Small intestine (tissue), 7 donors: ENCODE measurements around the gene RAB4B. TPM values are rescaled to one million over a fixed set of nuclear protein-coding genes. Genes with fewer than 3 reads are reported as not detected.

Experiments used
- DNase-seq, 2 donors: peaks; one replicate each; pipeline versions ENCODE4 v3.0.0 to v3.0.0-alpha.2; 2013
- FAIRE-seq: peaks from 2 replicates; lab custom pipeline; 2012; peaks lifted over from hg19 to GRCh38; lab: Jason Lieb, UNC
- H3K27ac ChIP-seq, 3 donors: one replicate each; pipeline ENCODE4 v1.5.1; 2013; ENCODE audit warnings: low read length in 2 of 3, mild to moderate bottlenecking in 2 of 3, control low read depth in 1 of 3, inconsistent platforms in 1 of 3, low read depth in 1 of 3, moderate library complexity in 1 of 3
- H3K27me3 ChIP-seq, 3 donors: one replicate each; pipeline ENCODE4 v1.6.1; 2013; ENCODE audit warnings: low read length in 3 of 3, inconsistent platforms in 1 of 3; ENCODE audit not compliant: control insufficient read depth in 3 of 3, insufficient read depth in 3 of 3
- H3K36me3 ChIP-seq, 3 donors: one replicate each; pipeline ENCODE4 v1.6.1; 2013; ENCODE audit warnings: low read length in 3 of 3, inconsistent platforms in 1 of 3, low read depth in 1 of 3, mild to moderate bottlenecking in 1 of 3, moderate library complexity in 1 of 3; ENCODE audit not compliant: control insufficient read depth in 3 of 3, insufficient read depth in 2 of 3
- H3K4me1 ChIP-seq, 3 donors: one replicate each; pipeline ENCODE4 v1.6.1; 2013; ENCODE audit warnings: low read length in 2 of 3, inconsistent platforms in 1 of 3, low read depth in 1 of 3, mild to moderate bottlenecking in 1 of 3, moderate library complexity in 1 of 3; ENCODE audit not compliant: control insufficient read depth in 3 of 3, insufficient read depth in 2 of 3
- H3K4me3 ChIP-seq, 3 donors: one replicate each; pipeline ENCODE4 v1.5.1; 2013; ENCODE audit warnings: low read length in 3 of 3, control low read depth in 1 of 3, inconsistent platforms in 1 of 3, low read depth in 1 of 3, mild to moderate bottlenecking in 1 of 3, moderate library complexity in 1 of 3
- H3K9me3 ChIP-seq, 2 donors: one replicate each; pipeline ENCODE4 v1.6.1; 2013; ENCODE audit warnings: low read depth in 1 of 2, low read length in 1 of 2; ENCODE audit not compliant: control insufficient read depth in 2 of 2, insufficient read depth in 1 of 2
- WGBS, 3 donors: extraction: QIAGEN DNeasy Blood & Tissue Kit; methylation state at CpG; one replicate each; pipeline ENCODE4 v1.1.7; 2013; 5-methylcytosine and 5-hydroxymethylcytosine counted together
- polyA plus RNA-seq, 4 donors: library from polyadenylated mRNA; stranded (reverse) in 3 of 4; unstranded in 1 of 4; fragments of 200-250 nt in 3 of 4; fragments of 120-200 nt in 1 of 4; gene quantifications; one replicate each; pipeline versions ENCODE4 v1.2.1 to v1.2.3, GENCODE V29; 2013
- donor health status: healthy with polysubstance abuse.
- donor health status: control.
- donor health status: control.
- donor health status: Bipolar disorder and iron deficiency.
- donor health status: healthy.

RAB4B gene
- polyA plus RNA-seq, 4 donors: 20.1 to 48.1 (median 43.1) TPM

DNA sequence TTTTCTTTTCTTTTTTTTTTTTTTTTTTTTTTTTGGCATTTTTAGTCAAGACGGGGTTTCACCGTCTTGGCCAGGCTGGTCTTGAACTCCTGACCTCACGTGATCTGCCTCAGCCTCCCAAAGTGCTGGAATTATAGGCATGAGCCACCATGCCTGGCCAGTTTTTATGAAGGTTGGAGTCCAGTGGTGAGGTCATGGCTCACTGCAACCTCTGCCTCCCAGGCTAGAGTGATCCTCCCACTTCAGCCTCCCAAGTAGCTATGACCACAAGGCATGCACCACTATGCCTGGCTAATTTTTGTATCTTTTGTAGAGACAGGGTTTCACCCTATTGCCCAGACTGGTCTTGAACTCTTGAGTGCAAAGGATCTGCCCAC is 22.8 kb upstream of the RAB4B start:
- no peak for DNase-seq
- H3K4me3 ChIP-seq: no peak overlapping the region
- H3K9me3 ChIP-seq: no peaks in the 10 kb centered on the region
- peaks cover 0 to 19% (median 11%) of the 10 kb centered on the region in 3 donors for H3K4me1 ChIP-seq
- WGBS, 3 donors: 59 to 66% (median 65%) methylated on average over 3 of the region's 3 CpGs
- H3K36me3 ChIP-seq: peaks cover 7 to 65% (median 16%) of the 10 kb centered on the region in 3 donors
- no peaks in the 10 kb centered on the region for H3K27me3 ChIP-seq
- H3K27ac ChIP-seq: peak overlapping the region; percentile 40 to 94 (median 83)
- no peak for FAIRE-seq

DNA sequence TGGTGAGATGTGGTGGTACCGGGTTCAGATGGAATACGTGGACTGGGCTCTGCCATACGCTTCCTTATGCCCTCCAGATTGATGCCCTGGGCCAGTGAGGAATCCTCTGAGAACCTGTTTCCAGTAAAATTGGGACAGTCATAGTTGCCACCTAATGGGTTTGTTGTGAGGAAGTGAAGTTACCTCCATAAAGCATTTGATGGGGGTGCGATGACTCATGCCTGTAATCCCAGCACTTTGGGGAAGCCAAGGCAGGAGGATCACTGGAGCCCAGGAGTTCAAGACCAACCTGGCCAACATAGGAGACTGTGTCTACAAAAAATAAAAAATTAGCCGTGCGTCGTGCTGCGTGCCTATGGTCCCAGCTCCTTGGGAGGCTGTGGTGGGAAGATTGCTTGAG is 22.3 kb upstream of the RAB4B start:
- WGBS, 3 donors: 95% methylated on average over 8 of the region's 8 CpGs
- Histone ChIP-seq H3K27me3 (no peaks in the 10 kb centered on the region), H3K4me1 (peaks cover 0 to 19% (median 11%) of the 10 kb centered on the region in 3 donors), H3K4me3 (no peak overlapping the region), H3K27ac (peak overlapping the region in 1 of 3 donors; percentile 19), H3K36me3 (peaks cover 7 to 70% (median 20%) of the 10 kb centered on the region in 3 donors), H3K9me3 (no peaks in the 10 kb centered on the region)
- DNase-seq (no peak), FAIRE-seq (no peak)

DNA sequence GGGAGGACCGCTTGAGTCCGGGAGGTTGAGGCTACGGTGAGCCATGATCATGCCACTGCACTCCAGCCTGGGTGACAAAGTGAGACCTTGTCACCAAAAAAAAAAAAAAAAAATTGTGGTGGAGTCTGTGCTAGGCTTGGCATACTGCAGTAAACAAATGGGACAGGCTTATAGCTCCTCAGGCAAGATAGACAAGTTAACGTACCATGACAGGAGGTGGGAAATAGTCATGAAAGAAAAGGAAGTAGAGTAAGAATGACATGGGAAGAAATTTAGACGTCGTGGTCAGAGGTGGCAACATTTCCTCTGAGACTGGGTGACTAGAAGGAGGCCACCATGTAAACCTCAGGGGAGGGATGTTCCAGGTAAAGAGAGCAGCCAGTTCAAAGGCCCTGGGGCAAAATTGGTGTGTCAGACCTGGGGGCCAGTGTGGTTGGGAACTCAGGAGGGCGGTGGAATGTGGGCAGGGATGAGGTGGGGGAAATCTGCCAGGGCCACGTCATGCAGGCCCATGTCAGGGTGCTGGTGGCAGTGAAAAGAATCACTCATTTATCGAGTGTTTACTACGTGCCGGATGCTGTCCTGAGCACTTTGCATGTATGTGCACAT is 21.4 kb upstream of the RAB4B start:
- Histone ChIP-seq H3K4me1 (peaks cover 0 to 19% (median 11%) of the 10 kb centered on the region in 3 donors), H3K4me3 (no peak overlapping the region), H3K36me3 (peaks cover 11 to 76% (median 26%) of the 10 kb centered on the region in 3 donors), H3K9me3 (no peaks in the 10 kb centered on the region), H3K27ac (peak overlapping the region in 1 of 3 donors; percentile 12), H3K27me3 (no peaks in the 10 kb centered on the region)
- 62 to 76% (median 72%) methylated on average over 10 to 11 of the region's 11 CpGs for WGBS, 3 donors
- FAIRE-seq (no peak), DNase-seq (no peak)

DNA sequence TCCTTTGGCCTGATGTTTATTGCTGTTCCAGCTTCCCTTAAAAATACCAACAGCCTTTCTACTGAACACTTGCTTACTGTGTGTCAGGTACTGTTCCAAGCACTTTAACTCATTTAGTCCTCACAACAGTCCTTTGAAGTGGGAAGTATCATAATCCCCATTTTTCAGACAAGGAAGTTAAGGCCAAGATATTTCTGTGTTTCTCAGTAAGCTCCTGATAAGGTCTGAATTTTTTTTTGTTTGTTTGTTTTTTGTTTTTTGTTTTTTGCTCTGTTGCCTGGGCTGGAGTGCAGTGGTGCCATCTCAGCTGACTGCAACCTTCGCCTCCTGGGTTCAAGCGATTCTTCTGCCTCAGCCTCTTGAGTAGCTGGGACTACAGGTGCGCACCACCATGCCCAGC is 19.6 kb upstream of the RAB4B start:
- no peak overlapping the region for H3K4me3 ChIP-seq
- 95 to 98% (median 97%) methylated on average over 3 of the region's 3 CpGs for WGBS, 3 donors
- peaks cover 0 to 19% (median 11%) of the 10 kb centered on the region in 3 donors for H3K4me1 ChIP-seq
- H3K27ac ChIP-seq: no peak overlapping the region
- no peaks in the 10 kb centered on the region for H3K9me3 ChIP-seq
- no peak for DNase-seq
- no peaks in the 10 kb centered on the region for H3K27me3 ChIP-seq
- no peak for FAIRE-seq
- peaks cover 28 to 87% (median 35%) of the 10 kb centered on the region in 3 donors for H3K36me3 ChIP-seq

DNA sequence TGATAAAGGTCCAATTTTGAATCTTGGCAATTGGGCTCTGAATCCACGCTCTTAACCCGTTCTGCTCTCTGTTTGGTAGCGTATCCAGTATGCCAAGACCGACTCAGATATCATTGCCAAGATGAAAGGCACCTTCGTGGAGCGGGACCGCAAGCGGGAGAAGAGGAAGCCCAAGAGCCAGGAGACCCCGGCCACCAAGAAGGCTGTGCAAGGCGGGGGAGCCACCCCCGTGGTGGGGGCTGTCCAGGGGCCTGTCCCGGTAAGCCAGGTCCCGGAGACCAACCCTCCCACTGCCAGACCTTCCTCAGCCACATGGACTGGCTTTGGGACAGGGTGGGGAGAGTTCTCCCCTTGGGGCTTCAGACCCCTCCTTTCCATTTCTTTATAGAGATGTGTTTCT is 18.7 kb upstream of the RAB4B start:
- 90 to 97% (median 94%) methylated on average over 13 of the region's 13 CpGs for WGBS, 3 donors
- Histone ChIP-seq H3K27me3 (no peaks in the 10 kb centered on the region), H3K9me3 (no peaks in the 10 kb centered on the region), H3K4me1 (peaks cover 0 to 11% (median 11%) of the 10 kb centered on the region in 3 donors), H3K36me3 (peaks cover 36 to 89% (median 36%) of the 10 kb centered on the region in 3 donors), H3K4me3 (no peak overlapping the region), H3K27ac (no peak overlapping the region)
- FAIRE-seq: no peak
- no peak for DNase-seq

DNA sequence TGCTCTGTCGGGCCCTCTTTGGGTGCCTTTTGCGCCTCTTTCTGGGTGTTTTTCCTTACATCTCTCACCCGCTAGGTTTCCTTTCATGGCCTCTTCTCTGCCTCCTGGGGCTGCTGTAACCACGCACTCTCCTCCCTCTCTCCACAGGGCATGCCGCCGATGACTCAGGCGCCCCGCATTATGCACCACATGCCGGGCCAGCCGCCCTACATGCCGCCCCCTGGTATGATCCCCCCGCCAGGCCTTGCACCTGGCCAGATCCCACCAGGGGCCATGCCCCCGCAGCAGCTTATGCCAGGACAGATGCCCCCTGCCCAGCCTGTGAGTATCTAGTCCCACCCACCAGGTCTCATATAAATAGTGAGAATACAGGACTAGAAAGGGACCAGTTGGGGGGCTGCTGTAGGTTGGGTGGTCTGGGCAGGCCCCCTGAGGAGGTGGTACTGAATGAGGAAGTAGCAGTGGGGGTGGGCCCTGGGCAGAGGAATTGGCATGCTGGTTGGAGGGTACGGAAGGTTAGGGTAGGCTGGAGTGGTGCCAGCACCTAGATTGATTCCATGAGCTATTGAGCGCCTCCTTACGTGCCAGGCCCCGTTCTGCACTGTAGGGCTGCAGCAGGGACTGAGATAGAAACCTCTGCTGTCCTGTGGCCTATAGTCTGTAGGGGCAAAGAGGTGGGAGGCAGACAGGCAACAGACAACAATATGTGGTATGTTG is 15.1 kb upstream of the RAB4B start:
- no peaks in the 10 kb centered on the region for H3K4me1 ChIP-seq
- FAIRE-seq: no peak
- H3K4me3 ChIP-seq: no peak overlapping the region
- WGBS, 3 donors: 91 to 95% (median 91%) methylated on average over 17 of the region's 17 CpGs
- H3K9me3 ChIP-seq: no peaks in the 10 kb centered on the region
- no peaks in the 10 kb centered on the region for H3K27me3 ChIP-seq
- no peak overlapping the region for H3K27ac ChIP-seq
- no peak for DNase-seq
- peaks cover 41 to 91% (median 47%) of the 10 kb centered on the region in 3 donors for H3K36me3 ChIP-seq

DNA sequence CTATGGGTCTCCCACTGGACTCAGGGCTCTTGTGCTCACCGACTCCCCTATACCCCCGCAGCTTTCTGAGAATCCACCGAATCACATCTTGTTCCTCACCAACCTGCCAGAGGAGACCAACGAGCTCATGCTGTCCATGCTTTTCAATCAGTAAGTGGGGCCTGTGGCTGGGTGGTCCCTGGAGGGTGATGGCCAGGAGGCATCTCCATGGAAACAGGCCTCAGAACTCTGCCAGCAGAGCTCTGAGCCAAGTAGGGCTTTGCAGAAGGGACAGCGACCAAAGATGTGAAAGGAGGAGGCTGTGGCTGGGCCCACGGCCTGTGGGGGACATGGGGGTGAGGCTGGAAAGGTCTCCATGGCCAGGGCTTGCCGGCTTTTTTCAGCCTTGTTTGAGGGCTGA is 14.5 kb upstream of the RAB4B start:
- no peaks in the 10 kb centered on the region for H3K27me3 ChIP-seq
- WGBS, 3 donors: 87 to 94% (median 91%) methylated on average over 7 of the region's 7 CpGs
- DNase-seq (no peak), FAIRE-seq (no peak)
- no peak overlapping the region for H3K27ac ChIP-seq
- no peaks in the 10 kb centered on the region for H3K4me1 ChIP-seq
- no peak overlapping the region for H3K4me3 ChIP-seq
- no peaks in the 10 kb centered on the region for H3K9me3 ChIP-seq
- peaks cover 41 to 86% (median 47%) of the 10 kb centered on the region in 3 donors for H3K36me3 ChIP-seq

DNA sequence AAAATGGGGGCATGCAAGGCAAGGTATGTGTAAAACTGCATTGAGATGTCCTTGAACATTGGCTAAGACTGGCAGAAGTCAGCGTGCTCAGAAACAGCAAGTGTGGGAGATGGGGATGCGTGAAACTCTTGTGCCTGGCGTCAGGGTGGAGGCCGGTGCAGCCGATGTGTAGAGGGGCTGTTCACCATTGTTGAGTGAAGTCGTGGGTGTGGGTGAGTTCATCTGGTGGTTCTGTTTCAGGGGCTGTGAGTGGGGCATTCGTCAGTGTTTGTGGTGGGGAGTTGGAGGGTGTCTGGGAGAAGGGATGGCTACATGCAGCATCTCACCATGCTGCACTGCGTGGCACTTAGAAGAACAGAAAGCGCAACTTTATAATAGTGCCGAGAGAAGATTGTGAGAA is 14.1 kb upstream of the RAB4B start:
- H3K27me3 ChIP-seq: no peaks in the 10 kb centered on the region
- WGBS, 3 donors: 83 to 88% (median 85%) methylated on average over 10 of the region's 10 CpGs
- H3K4me1 ChIP-seq: no peaks in the 10 kb centered on the region
- H3K36me3 ChIP-seq: peaks cover 41 to 85% (median 47%) of the 10 kb centered on the region in 3 donors
- no peak overlapping the region for H3K27ac ChIP-seq
- no peak overlapping the region for H3K4me3 ChIP-seq
- DNase-seq: no peak
- no peak for FAIRE-seq
- H3K9me3 ChIP-seq: no peaks in the 10 kb centered on the region
